ENCODE results near the gene SCN3B.

Gene SCN3B

GRCh38 chr11:123586568-123586967, 67.9 kb downstream of the SCN3B start:
- H3K4me3 ChIP-seq (ENCODE audit: low read depth in 1 of 2, low read length in 1 of 2): no peak overlapping the region
- H3K9me3 ChIP-seq: no peaks in the 10 kb centered on the region
- no peaks in the 10 kb centered on the region for H3K27me3 ChIP-seq
- no peak for TF ChIP-seq CTCF (IDR thresholded peaks at IDR 0.05)
- H3K27ac ChIP-seq: no peak overlapping the region
- peaks cover 56% of the 10 kb centered on the region for H3K36me3 ChIP-seq
- no peaks in the 10 kb centered on the region for H3K4me1 ChIP-seq (ENCODE audit: control insufficient read depth in 1 of 2, insufficient read depth in 1 of 2, low read depth in 1 of 2, low read length in 1 of 2)

GRCh38 chr11:123585706-123586105, 68.7 kb downstream of the SCN3B start:
- H3K9me3 ChIP-seq: no peaks in the 10 kb centered on the region
- H3K36me3 ChIP-seq: peaks cover 48% of the 10 kb centered on the region
- H3K4me3 ChIP-seq (ENCODE audit: low read depth in 1 of 2, low read length in 1 of 2): no peak overlapping the region
- TF ChIP-seq CTCF (IDR thresholded peaks at IDR 0.05): no peak
- H3K27ac ChIP-seq: no peak overlapping the region
- H3K27me3 ChIP-seq: no peaks in the 10 kb centered on the region
- H3K4me1 ChIP-seq (ENCODE audit: control insufficient read depth in 1 of 2, insufficient read depth in 1 of 2, low read depth in 1 of 2, low read length in 1 of 2): peaks cover 0 to under 1% of the 10 kb centered on the region in 2 experiments

GRCh38 chr11:123585206-123585605, 69.2 kb downstream of the SCN3B start:
- Histone ChIP-seq H3K9me3 (no peaks in the 10 kb centered on the region), H3K27me3 (no peaks in the 10 kb centered on the region), H3K4me3 (ENCODE audit: low read depth in 1 of 2, low read length in 1 of 2) (no peak overlapping the region), H3K36me3 (peaks cover 43% of the 10 kb centered on the region), H3K27ac (no peak overlapping the region), H3K4me1 (ENCODE audit: control insufficient read depth in 1 of 2, insufficient read depth in 1 of 2, low read depth in 1 of 2, low read length in 1 of 2) (peaks cover 0 to 6% of the 10 kb centered on the region in 2 experiments)
- no peak for TF ChIP-seq CTCF (IDR thresholded peaks at IDR 0.05)

GRCh38 chr11:123584737-123585136, 69.7 kb downstream of the SCN3B start:
- H3K27ac ChIP-seq: no peak overlapping the region
- no peaks in the 10 kb centered on the region for H3K27me3 ChIP-seq
- no peak overlapping the region for H3K4me3 ChIP-seq (ENCODE audit: low read depth in 1 of 2, low read length in 1 of 2)
- peaks cover 0 to 6% of the 10 kb centered on the region in 2 experiments for H3K4me1 ChIP-seq (ENCODE audit: control insufficient read depth in 1 of 2, insufficient read depth in 1 of 2, low read depth in 1 of 2, low read length in 1 of 2)
- no peak for TF ChIP-seq CTCF (IDR thresholded peaks at IDR 0.05)
- no peaks in the 10 kb centered on the region for H3K9me3 ChIP-seq
- H3K36me3 ChIP-seq: peaks cover 39% of the 10 kb centered on the region

- Histone ChIP-seq H3K9me3 (no peaks in the 10 kb centered on the region), H3K27ac (no peak overlapping the region), H3K36me3 (peaks cover 38% of the 10 kb centered on the region), H3K27me3 (no peaks in the 10 kb centered on the region), H3K4me3 (ENCODE audit: low read depth in 1 of 2, low read length in 1 of 2) (no peak overlapping the region), H3K4me1 (ENCODE audit: control insufficient read depth in 1 of 2, insufficient read depth in 1 of 2, low read depth in 1 of 2, low read length in 1 of 2) (peaks cover 0 to 6% of the 10 kb centered on the region in 2 experiments)
- no peak for TF ChIP-seq CTCF (IDR thresholded peaks at IDR 0.05)
These were observed 70.2 kb downstream of the SCN3B start for GRCh38 chr11:123584186-123584585.

- TF ChIP-seq CTCF (IDR thresholded peaks at IDR 0.05): no peak
- peaks cover 0 to 6% of the 10 kb centered on the region in 2 experiments for H3K4me1 ChIP-seq (ENCODE audit: control insufficient read depth in 1 of 2, insufficient read depth in 1 of 2, low read depth in 1 of 2, low read length in 1 of 2)
- no peaks in the 10 kb centered on the region for H3K9me3 ChIP-seq
- H3K4me3 ChIP-seq (ENCODE audit: low read depth in 1 of 2, low read length in 1 of 2): no peak overlapping the region
- H3K27ac ChIP-seq: no peak overlapping the region
- H3K36me3 ChIP-seq: peaks cover 37% of the 10 kb centered on the region
- no peaks in the 10 kb centered on the region for H3K27me3 ChIP-seq
These were observed 71.4 kb downstream of the SCN3B start for GRCh38 chr11:123582992-123583504.

All from neutrophil (primary cell).